Neural cell (in vitro differentiated cells): Measurements from ENCODE around the gene PLEKHN1. TPM values are rescaled to one million over a fixed set of nuclear protein-coding genes. Genes with fewer than 3 reads are reported as not detected.
A peak's percentile ranks its signal among the peaks of the same experiment; 100 is the strongest.
"Not testable (repeated sequence)": the region's sequence is repeated elsewhere in the genome, so short reads cannot be mapped to it uniquely, and the experiment has no call there.

Experiments
- H2AFZ ChIP-seq: fragments of 200-600, 300-800 bp; sonication (generic), shearing (Covaris generic); 2 replicates; pipeline ENCODE4 v1.6.0; 2014; ENCODE audit warnings: low read depth, mild to moderate bottlenecking, antibody characterized with exemption, low read length, moderate library complexity
- H3F3A ChIP-seq: fragments of 200-600 bp; shearing (Covaris generic); 2 replicates; pipeline ENCODE4 v1.6.1; 2016; ENCODE audit warnings: mild to moderate bottlenecking, moderate library complexity, mixed read lengths, antibody characterized with exemption, low read length; ENCODE audit not compliant: insufficient read depth, poor library complexity, severe bottlenecking
- H3K27ac ChIP-seq: fragments of 200-600, 300-800 bp; sonication (generic), shearing (Covaris generic); 2 replicates; pipeline ENCODE4 v1.5.1; 2014; ENCODE audit warnings: mild to moderate bottlenecking, low read length, moderate library complexity
- H3K27me3 ChIP-seq: fragments of 300-800, 200-600 bp; sonication (generic), shearing (Covaris generic); 2 replicates; pipeline ENCODE4 v1.6.0; 2014; ENCODE audit warnings: mild to moderate bottlenecking, low read depth, low read length, moderate library complexity; ENCODE audit not compliant: insufficient read depth
- H3K36me3 ChIP-seq: fragments of 300-800, 200-600 bp; sonication (generic), shearing (Covaris generic); 2 replicates; pipeline ENCODE4 v1.5.1; 2014; ENCODE audit warnings: mild to moderate bottlenecking, antibody characterized with exemption, low read length, moderate library complexity; ENCODE audit not compliant: insufficient read depth
- H3K4me2 ChIP-seq: fragments of 300-800, 200-600 bp; sonication (generic), shearing (Covaris generic); 2 replicates; pipeline ENCODE4 v1.6.0; 2014; ENCODE audit warnings: mild to moderate bottlenecking, low read length
- H3K4me3 ChIP-seq: fragments of 300-800, 200-600 bp; sonication (generic), shearing (Covaris generic); 2 replicates; pipeline ENCODE4 v1.5.1; 2014; ENCODE audit warnings: mild to moderate bottlenecking, low read length, moderate library complexity
- H3K79me2 ChIP-seq: fragments of 200-600 bp; shearing (Covaris generic); replicated peaks from 2 replicates; pipeline ENCODE4 v1.6.0; 2014; ENCODE audit warnings: mild to moderate bottlenecking, low read length, moderate library complexity; ENCODE audit not compliant: insufficient read depth
- H3K9ac ChIP-seq: fragments of 300-800, 200-600 bp; sonication (generic), shearing (Covaris generic); 2 replicates; pipeline ENCODE4 v1.6.1; 2016; ENCODE audit warnings: mild to moderate bottlenecking, low read length, mixed read lengths
- H3K9me2 ChIP-seq: fragments of 200-600 bp; shearing (Covaris generic); 2 replicates; pipeline ENCODE4 v1.6.1; 2016; ENCODE audit warnings: mild to moderate bottlenecking, low read length, mixed read lengths; ENCODE audit not compliant: insufficient read depth
- H3K9me3 ChIP-seq: fragments of 200-600, 300-800 bp; sonication (generic), shearing (Covaris generic); 2 replicates; pipeline ENCODE4 v1.6.1; 2016; ENCODE audit warnings: mild to moderate bottlenecking, mixed run types, low read length, moderate library complexity, mixed read lengths
- H4K20me1 ChIP-seq: fragments of 200-600 bp; shearing (Covaris generic); 2 replicates; pipeline ENCODE4 v1.6.1; 2016; ENCODE audit warnings: mild to moderate bottlenecking, mixed run types; ENCODE audit not compliant: insufficient read depth
- EP300 ChIP-seq: fragments of 450-650 bp; conservative IDR thresholded peaks from 2 replicates; pipeline ENCODE4 v1.6.1; 2014; ENCODE audit warnings: antibody characterized with exemption, mild to moderate bottlenecking, moderate library complexity; ENCODE audit not compliant: poor library complexity, severe bottlenecking
- EZH2 ChIP-seq: fragments of 200-600, 300-800 bp; shearing (Covaris generic), sonication (generic); IDR thresholded peaks from 2 replicates; pipeline ENCODE4 v1.6.1; 2014; ENCODE audit warnings: antibody characterized with exemption, low read length, borderline replicate concordance, mild to moderate bottlenecking; ENCODE audit not compliant: insufficient read depth, poor library complexity, severe bottlenecking
- MXI1 ChIP-seq: fragments of 450-650 bp; conservative IDR thresholded peaks from 2 replicates; pipeline ENCODE4 v1.6.1; 2014; ENCODE audit warnings: antibody characterized with exemption, mild to moderate bottlenecking; ENCODE audit not compliant: poor library complexity, severe bottlenecking
- POLR2AphosphoS5 ChIP-seq: IDR thresholded peaks from 2 replicates; pipeline ENCODE4 v1.6.1; 2012
- RAD21 ChIP-seq: fragments of 450-650 bp; conservative IDR thresholded peaks from 2 replicates; pipeline ENCODE4 v1.6.1; 2014; ENCODE audit warnings: antibody characterized with exemption, mild to moderate bottlenecking, moderate library complexity
- SMC3 ChIP-seq: fragments of 450-650 bp; conservative IDR thresholded peaks from 2 replicates; pipeline ENCODE4 v1.6.1; 2014; ENCODE audit warnings: antibody characterized with exemption, mild to moderate bottlenecking, moderate library complexity; ENCODE audit not compliant: poor library complexity
- TAF1 ChIP-seq: IDR thresholded peaks from 2 replicates; pipeline ENCODE4 v1.6.1; 2012; ENCODE audit warnings: low read depth
- polyA plus RNA-seq: library from polyadenylated mRNA; depleted of rRNA; stranded (reverse); fragments of >200 nt; gene quantifications from 2 replicates; pipeline ENCODE4 v1.2.3, GENCODE V29; 2014
- TF ChIP-seq, protein P1 (sequence below): fragments of 450-650 bp; IDR thresholded peaks from 2 replicates; pipeline ENCODE4 v1.5.1; 2014; ENCODE audit warnings: antibody characterized with exemption, mild to moderate bottlenecking, moderate library complexity; ENCODE audit not compliant: poor library complexity, severe bottlenecking
- TF ChIP-seq, protein P2 (sequence below): IDR thresholded peaks from 2 replicates; pipeline ENCODE4 v1.6.1; 2012; ENCODE audit warnings: borderline replicate concordance

PLEKHN1 gene
- polyA plus RNA-seq, 1 donor from 2014 or later = 1.1 TPM

DNA sequence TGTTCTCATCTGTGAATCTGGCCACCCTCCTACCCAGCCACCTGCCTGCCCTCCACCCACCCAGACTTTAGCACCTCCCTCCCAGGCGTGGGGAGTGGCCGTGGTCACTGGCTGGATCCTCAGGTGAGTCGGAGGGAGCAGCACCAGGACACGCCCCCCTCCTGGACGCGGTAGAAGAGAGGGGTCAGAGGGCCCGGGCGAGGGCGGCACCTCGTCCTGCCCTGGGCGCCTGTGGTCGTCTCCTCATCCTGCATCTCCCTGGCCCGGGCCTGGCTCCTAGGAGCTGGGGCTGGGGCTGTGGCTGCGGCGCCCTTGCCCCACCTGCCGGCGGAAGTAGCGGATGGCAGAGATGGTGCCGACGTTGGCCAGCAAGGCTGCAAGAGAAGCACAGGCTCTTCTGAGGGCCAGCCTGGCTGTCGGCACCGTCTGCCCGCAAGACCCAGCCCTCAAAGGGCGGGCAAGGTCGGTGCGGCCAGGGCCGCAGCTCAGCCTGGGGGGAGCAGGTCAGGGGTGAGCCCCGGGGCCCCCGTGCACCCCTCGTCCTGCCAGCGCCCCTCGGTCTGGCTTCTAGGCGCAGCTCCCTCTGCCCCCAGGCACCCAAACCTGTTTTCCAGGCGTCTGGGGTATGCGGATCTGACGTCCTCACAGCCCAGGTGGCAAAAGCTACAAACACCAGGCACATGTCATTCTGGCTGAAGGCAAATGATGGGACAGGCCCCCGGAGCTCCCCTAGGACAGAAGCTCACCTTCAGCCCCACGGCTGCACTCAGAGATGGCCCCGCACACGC, 9.8 kb downstream of the PLEKHN1 start:
- no peak overlapping the region for H3K4me3 ChIP-seq
- no peaks in the 10 kb centered on the region for H3F3A ChIP-seq
- H3K9ac ChIP-seq = no peak overlapping the region
- H3K4me2 ChIP-seq = no peak overlapping the region
- no peak for TF ChIP-seq EZH2
- TF ChIP-seq RAD21 = peak; percentile 43
- TF ChIP-seq, protein P1, sequence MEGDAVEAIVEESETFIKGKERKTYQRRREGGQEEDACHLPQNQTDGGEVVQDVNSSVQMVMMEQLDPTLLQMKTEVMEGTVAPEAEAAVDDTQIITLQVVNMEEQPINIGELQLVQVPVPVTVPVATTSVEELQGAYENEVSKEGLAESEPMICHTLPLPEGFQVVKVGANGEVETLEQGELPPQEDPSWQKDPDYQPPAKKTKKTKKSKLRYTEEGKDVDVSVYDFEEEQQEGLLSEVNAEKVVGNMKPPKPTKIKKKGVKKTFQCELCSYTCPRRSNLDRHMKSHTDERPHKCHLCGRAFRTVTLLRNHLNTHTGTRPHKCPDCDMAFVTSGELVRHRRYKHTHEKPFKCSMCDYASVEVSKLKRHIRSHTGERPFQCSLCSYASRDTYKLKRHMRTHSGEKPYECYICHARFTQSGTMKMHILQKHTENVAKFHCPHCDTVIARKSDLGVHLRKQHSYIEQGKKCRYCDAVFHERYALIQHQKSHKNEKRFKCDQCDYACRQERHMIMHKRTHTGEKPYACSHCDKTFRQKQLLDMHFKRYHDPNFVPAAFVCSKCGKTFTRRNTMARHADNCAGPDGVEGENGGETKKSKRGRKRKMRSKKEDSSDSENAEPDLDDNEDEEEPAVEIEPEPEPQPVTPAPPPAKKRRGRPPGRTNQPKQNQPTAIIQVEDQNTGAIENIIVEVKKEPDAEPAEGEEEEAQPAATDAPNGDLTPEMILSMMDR = peak; percentile 53
- peak; percentile 47 for TF ChIP-seq SMC3
- TF ChIP-seq, protein P2, sequence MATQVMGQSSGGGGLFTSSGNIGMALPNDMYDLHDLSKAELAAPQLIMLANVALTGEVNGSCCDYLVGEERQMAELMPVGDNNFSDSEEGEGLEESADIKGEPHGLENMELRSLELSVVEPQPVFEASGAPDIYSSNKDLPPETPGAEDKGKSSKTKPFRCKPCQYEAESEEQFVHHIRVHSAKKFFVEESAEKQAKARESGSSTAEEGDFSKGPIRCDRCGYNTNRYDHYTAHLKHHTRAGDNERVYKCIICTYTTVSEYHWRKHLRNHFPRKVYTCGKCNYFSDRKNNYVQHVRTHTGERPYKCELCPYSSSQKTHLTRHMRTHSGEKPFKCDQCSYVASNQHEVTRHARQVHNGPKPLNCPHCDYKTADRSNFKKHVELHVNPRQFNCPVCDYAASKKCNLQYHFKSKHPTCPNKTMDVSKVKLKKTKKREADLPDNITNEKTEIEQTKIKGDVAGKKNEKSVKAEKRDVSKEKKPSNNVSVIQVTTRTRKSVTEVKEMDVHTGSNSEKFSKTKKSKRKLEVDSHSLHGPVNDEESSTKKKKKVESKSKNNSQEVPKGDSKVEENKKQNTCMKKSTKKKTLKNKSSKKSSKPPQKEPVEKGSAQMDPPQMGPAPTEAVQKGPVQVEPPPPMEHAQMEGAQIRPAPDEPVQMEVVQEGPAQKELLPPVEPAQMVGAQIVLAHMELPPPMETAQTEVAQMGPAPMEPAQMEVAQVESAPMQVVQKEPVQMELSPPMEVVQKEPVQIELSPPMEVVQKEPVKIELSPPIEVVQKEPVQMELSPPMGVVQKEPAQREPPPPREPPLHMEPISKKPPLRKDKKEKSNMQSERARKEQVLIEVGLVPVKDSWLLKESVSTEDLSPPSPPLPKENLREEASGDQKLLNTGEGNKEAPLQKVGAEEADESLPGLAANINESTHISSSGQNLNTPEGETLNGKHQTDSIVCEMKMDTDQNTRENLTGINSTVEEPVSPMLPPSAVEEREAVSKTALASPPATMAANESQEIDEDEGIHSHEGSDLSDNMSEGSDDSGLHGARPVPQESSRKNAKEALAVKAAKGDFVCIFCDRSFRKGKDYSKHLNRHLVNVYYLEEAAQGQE = no peak
- H3K27ac ChIP-seq = no peak overlapping the region
- H2AFZ ChIP-seq = no peak overlapping the region
- no peaks in the 10 kb centered on the region for H3K79me2 ChIP-seq
- no peaks in the 10 kb centered on the region for H3K36me3 ChIP-seq
- peaks cover 7% of the 10 kb centered on the region for H3K27me3 ChIP-seq
- H3K9me2 ChIP-seq = no peaks in the 10 kb centered on the region
- no peaks in the 10 kb centered on the region for H4K20me1 ChIP-seq
- no peaks in the 10 kb centered on the region for H3K9me3 ChIP-seq

- H3K4me3 ChIP-seq, H3K27me3 ChIP-seq, H3K9me3 ChIP-seq, H3K36me3 ChIP-seq, H3K9me2 ChIP-seq, H3F3A ChIP-seq, H3K79me2 ChIP-seq, H2AFZ ChIP-seq, H3K4me2 ChIP-seq, H4K20me1 ChIP-seq, H3K27ac ChIP-seq, H3K9ac ChIP-seq: not testable (repeated sequence)
Observed at GRCh38 chr1:976791-977190, 10.5 kb downstream of the PLEKHN1 start.

GRCh38 chr1:978069-978834, 12.0 kb downstream of the PLEKHN1 start:
- no peak overlapping the region for H3K27ac ChIP-seq
- H4K20me1 ChIP-seq = no peaks in the 10 kb centered on the region
- no peak for TF ChIP-seq EP300
- TF ChIP-seq TAF1 = no peak
- TF ChIP-seq SMC3 = no peak
- TF ChIP-seq POLR2AphosphoS5 = no peak
- TF ChIP-seq, protein P2 = no peak
- TF ChIP-seq MXI1 = no peak
- no peak for TF ChIP-seq RAD21

More at GRCh38 chr1:978069-978834, 12.0 kb downstream of the PLEKHN1 start:
- Histone ChIP-seq H3K9ac (no peak overlapping the region), H3K4me2 (no peak overlapping the region), H3K9me3 (no peaks in the 10 kb centered on the region), H3K79me2 (no peaks in the 10 kb centered on the region), H3F3A (no peaks in the 10 kb centered on the region), H3K9me2 (no peaks in the 10 kb centered on the region), H3K36me3 (no peaks in the 10 kb centered on the region), H2AFZ (no peak overlapping the region), H3K27me3 (no peaks in the 10 kb centered on the region), H3K4me3 (no peak overlapping the region)
